A549 (cell line): ENCODE measurements around the gene TXK.

Source experiments
- CTCF ChIP-seq: fragments of >200 bp; sonication (Bioruptor Twin); formaldehyde crosslinking; IDR thresholded peaks from 3 replicates; pipeline ENCODE4 v1.5.1; 2016
- EP300 ChIP-seq, 2 experiments: fragments of >200 bp; sonication (Bioruptor Twin); formaldehyde crosslinking; IDR thresholded peaks; 2 replicates in 1 of 2; 3 replicates in 1 of 2; pipeline ENCODE4 v1.6.1; 2016 to 2017
- GATA3 ChIP-seq: IDR thresholded peaks from 2 replicates; pipeline ENCODE4 v1.6.1; 2012; ENCODE audit warnings: borderline replicate concordance
- HDAC2 ChIP-seq: fragments of 200-600 bp; sonication (generic); IDR thresholded peaks from 2 replicates; pipeline ENCODE4 v1.6.1; 2016
- POLR2A ChIP-seq: IDR thresholded peaks from 2 replicates; pipeline ENCODE4 v1.6.1; 2012; ENCODE audit warnings: mild to moderate bottlenecking, low read length
- POLR2AphosphoS2 ChIP-seq: conservative IDR thresholded peaks from 2 replicates; pipeline ENCODE4 v1.6.1; 2012; ENCODE audit warnings: low read length, improper control_type of control experiment, inconsistent platforms
- RARB ChIP-seq: fragments of 250-450 bp; sonication (Bioruptor Pico); IDR thresholded peaks from 2 replicates; pipeline ENCODE4 v1.8.0; 2021; ENCODE audit warnings: mild to moderate bottlenecking, moderate library complexity
- REST ChIP-seq: fragments of 200-600 bp; sonication (generic); IDR thresholded peaks from 2 replicates; pipeline ENCODE4 v1.6.1; 2016; ENCODE audit warnings: antibody characterized with exemption, mild to moderate bottlenecking, moderate library complexity
- RFX5 ChIP-seq: fragments of 450-650 bp; IDR thresholded peaks from 2 replicates; pipeline ENCODE4 v1.7.1; 2014; ENCODE audit warnings: antibody characterized with exemption, mild to moderate bottlenecking, moderate library complexity
- SMC3 ChIP-seq: fragments of >200 bp; sonication (Bioruptor Twin); formaldehyde crosslinking; IDR thresholded peaks from 3 replicates; pipeline ENCODE4 v1.6.1; 2018; ENCODE audit warnings: inconsistent platforms
- TFCP2L1 ChIP-seq: fragments of 250-450 bp; sonication (Bioruptor Pico); IDR thresholded peaks from 2 replicates; pipeline ENCODE4 v1.5.0; 2021; ENCODE audit warnings: mild to moderate bottlenecking
- TF ChIP-seq, protein P1 (sequence below): IDR thresholded peaks from 2 replicates; pipeline ENCODE4 v1.6.1; 2012

- TF ChIP-seq RARB (CRISPR knock-in tag) (no peak), SMC3 (no peak), CTCF (no peak), GATA3 (no peak), EP300 (IDR thresholded peaks at IDR 0.05) (no peak), POLR2A (no peak), TFCP2L1 (CRISPR knock-in tag) (no peak), POLR2AphosphoS2 (no peak), RFX5 (no peak), HDAC2 (no peak), REST (no peak)
- TF ChIP-seq, protein P1, sequence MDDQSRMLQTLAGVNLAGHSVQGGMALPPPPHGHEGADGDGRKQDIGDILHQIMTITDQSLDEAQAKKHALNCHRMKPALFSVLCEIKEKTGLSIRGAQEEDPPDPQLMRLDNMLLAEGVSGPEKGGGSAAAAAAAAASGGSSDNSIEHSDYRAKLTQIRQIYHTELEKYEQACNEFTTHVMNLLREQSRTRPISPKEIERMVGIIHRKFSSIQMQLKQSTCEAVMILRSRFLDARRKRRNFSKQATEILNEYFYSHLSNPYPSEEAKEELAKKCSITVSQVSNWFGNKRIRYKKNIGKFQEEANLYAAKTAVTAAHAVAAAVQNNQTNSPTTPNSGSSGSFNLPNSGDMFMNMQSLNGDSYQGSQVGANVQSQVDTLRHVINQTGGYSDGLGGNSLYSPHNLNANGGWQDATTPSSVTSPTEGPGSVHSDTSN, result no peak
Observed at GRCh38 chr4:48028696-48029095, 105.4 kb downstream of the TXK start.
